SK-N-SH (cell line): ENCODE results near the gene PHACTR3. TPM values are rescaled to one million over a fixed set of nuclear protein-coding genes. Genes with fewer than 3 reads are reported as not detected.

Experiments used
- CTCF ChIA-PET: fragments of 300-600, 350-600 bp; formaldehyde crosslinking; extraction: SDS; loops from one replicate; lab custom pipeline; 2021; lab: Yijun Ruan, JAX
- POLR2A ChIA-PET: fragments of 350-600 bp; sonication (Branson Sonifier 250); formaldehyde crosslinking; extraction: SDS; loops from one replicate; lab custom pipeline; 2020; ENCODE audit warnings: antibody characterized with exemption, inconsistent platforms; lab: Yijun Ruan, JAX
- DNase-seq: peaks from one replicate; pipeline ENCODE4 v3.0.0; 2012
- H2AFZ ChIP-seq: fragments of 200-600 bp; sonication (generic); 2 replicates; pipeline ENCODE4 v1.8.1; 2016; ENCODE audit warnings: antibody characterized with exemption, mild to moderate bottlenecking, low read depth
- H3F3A ChIP-seq: fragments of 200-600 bp; sonication (generic); replicated peaks from 2 replicates; pipeline ENCODE3; 2016; ENCODE audit warnings: antibody characterized with exemption, mild to moderate bottlenecking; ENCODE audit not compliant: insufficient read depth
- H3K27ac ChIP-seq, 2 experiments: fragments of 200-500 bp in 1 of 2; fragments of 200-600 bp in 1 of 2; sonication (Bioruptor generic) in 1 of 2; sonication (generic), shearing (Covaris generic) in 1 of 2; 2 replicates each; pipeline versions ENCODE4 v1.5.1 to v1.6.1; 2014 to 2016; ENCODE audit warnings: low read depth in 2 of 2, inconsistent platforms in 1 of 2, low read length in 1 of 2, mild to moderate bottlenecking in 1 of 2, mixed read lengths in 1 of 2
- H3K27me3 ChIP-seq: fragments of 200-600 bp; sonication (generic), shearing (Covaris generic); 2 replicates; pipeline ENCODE4 v1.6.1; 2016; ENCODE audit warnings: mixed run types; ENCODE audit not compliant: insufficient read depth
- H3K36me3 ChIP-seq, 2 experiments: fragments of 200-500 bp in 1 of 2; fragments of 200-600 bp in 1 of 2; sonication (Bioruptor generic) in 1 of 2; sonication (generic) in 1 of 2; replicated peaks in 1 of 2; 2 replicates each; pipeline versions ENCODE3 to v1.5.1; 2014 to 2016; ENCODE audit warnings: low read length in 1 of 2, mild to moderate bottlenecking in 1 of 2; ENCODE audit not compliant: insufficient read depth in 2 of 2, control insufficient read depth in 1 of 2
- H3K4me1 ChIP-seq, 2 experiments: fragments of 200-500 bp in 1 of 2; fragments of 200-600 bp in 1 of 2; sonication (Bioruptor generic) in 1 of 2; sonication (generic), shearing (Covaris generic) in 1 of 2; 2 replicates each; pipeline versions ENCODE4 v1.5.1 to v1.6.1; 2014 to 2016; ENCODE audit warnings: low read depth in 1 of 2, low read length in 1 of 2, mixed run types in 1 of 2; ENCODE audit not compliant: insufficient read depth in 2 of 2, control insufficient read depth in 1 of 2
- H3K4me2 ChIP-seq: fragments of 200-600 bp; sonication (generic), shearing (Covaris generic); 2 replicates; pipeline ENCODE4 v1.6.1; 2017; ENCODE audit warnings: mixed run types
- H3K4me3 ChIP-seq, 2 experiments: fragments of 200-500 bp in 1 of 2; fragments of 200-600 bp in 1 of 2; sonication (Bioruptor generic) in 1 of 2; sonication (generic), shearing (Covaris generic) in 1 of 2; 2 replicates each; pipeline versions ENCODE4 v1.5.1 to v1.8.1; 2014 to 2016; ENCODE audit warnings: low read depth in 2 of 2, inconsistent platforms in 1 of 2, low read length in 1 of 2, mild to moderate bottlenecking in 1 of 2, mixed read lengths in 1 of 2, moderate library complexity in 1 of 2
- H3K79me2 ChIP-seq: fragments of 200-600 bp; sonication (generic); 2 replicates; pipeline ENCODE4 v1.8.1; 2017; ENCODE audit warnings: mild to moderate bottlenecking; ENCODE audit not compliant: insufficient read depth
- H3K9ac ChIP-seq: fragments of 200-600 bp; sonication (generic); 2 replicates; pipeline ENCODE4 v1.6.1; 2017; ENCODE audit warnings: mixed run types
- H3K9me2 ChIP-seq: fragments of 200-600 bp; sonication (generic); 2 replicates; pipeline ENCODE4 v1.6.1; 2017; ENCODE audit warnings: mixed run types
- H3K9me3 ChIP-seq: fragments of 200-600 bp; sonication (generic); 2 replicates; pipeline ENCODE4 v1.6.1; 2017; ENCODE audit warnings: mixed run types, mild to moderate bottlenecking, moderate library complexity
- H4K20me1 ChIP-seq: fragments of 200-600 bp; sonication (generic); 2 replicates; pipeline ENCODE4 v1.6.1; 2017; ENCODE audit warnings: mild to moderate bottlenecking, mixed run types; ENCODE audit not compliant: insufficient read depth
- ELF1 ChIP-seq: IDR thresholded peaks from 2 replicates; pipeline ENCODE4 v1.4.0; 2012
- EZH2phosphoT487 ChIP-seq: fragments of 200-600 bp; sonication (generic); IDR thresholded peaks from 2 replicates; pipeline ENCODE4 v1.6.1; 2017; ENCODE audit warnings: low read depth, mixed run types, mild to moderate bottlenecking, antibody characterized with exemption, moderate library complexity, borderline replicate concordance
- FOXM1 ChIP-seq: IDR thresholded peaks from 2 replicates; pipeline ENCODE4 v1.4.0; 2012; ENCODE audit warnings: low read depth, mild to moderate bottlenecking
- GATA2 ChIP-seq: sonication (generic); formaldehyde crosslinking; IDR thresholded peaks from 2 replicates; pipeline ENCODE4 v1.5.0; 2020; ENCODE audit warnings: mild to moderate bottlenecking, missing genetic modification reagents
- MXI1 ChIP-seq: IDR thresholded peaks from 2 replicates; pipeline ENCODE4 v1.6.1; 2012; ENCODE audit warnings: mild to moderate bottlenecking, low read depth, low read length, improper control_type of control experiment
- NFIC ChIP-seq: IDR thresholded peaks from 2 replicates; pipeline ENCODE4 v1.4.0; 2012; ENCODE audit warnings: borderline replicate concordance
- POLR2AphosphoS5 ChIP-seq: IDR thresholded peaks from 2 replicates; pipeline ENCODE4 v1.6.1; 2012; ENCODE audit warnings: low read depth, low read length
- RAD21 ChIP-seq: IDR thresholded peaks from 2 replicates; pipeline ENCODE4 v1.6.1; 2012; ENCODE audit warnings: mild to moderate bottlenecking, low read length
- RCOR1 ChIP-seq: fragments of 150-350 bp; IDR thresholded peaks from 2 replicates; pipeline ENCODE4 v1.6.1; 2017; ENCODE audit warnings: antibody characterized with exemption, low read length
- SIN3A ChIP-seq: IDR thresholded peaks from 2 replicates; pipeline ENCODE4 v1.6.1; 2012; ENCODE audit warnings: low read depth, mild to moderate bottlenecking, low read length, moderate library complexity, borderline replicate concordance
- SMC3 ChIP-seq: IDR thresholded peaks from 2 replicates; pipeline ENCODE4 v1.6.1; 2012; ENCODE audit warnings: low read depth, low read length, improper control_type of control experiment
- TCF12 ChIP-seq: IDR thresholded peaks from 2 replicates; pipeline ENCODE4 v1.4.0; 2012
- WGBS: methylation state at CpG from one replicate; pipeline ENCODE4 v1.1.6; 2017; ENCODE audit warnings: low lambda C conversion rate; 5-methylcytosine and 5-hydroxymethylcytosine counted together
- polyA plus RNA-seq, 3 experiments: library from polyadenylated mRNA; depleted of rRNA; stranded (reverse); fragments of >200 nt; gene quantifications; 2 replicates each; pipeline ENCODE4 v1.2.3, GENCODE V29; 2012
- TF ChIP-seq, protein P1 (sequence below): IDR thresholded peaks from 2 replicates; pipeline ENCODE4 v1.6.1; 2012; ENCODE audit warnings: mild to moderate bottlenecking, low read depth, low read length, moderate library complexity
- TF ChIP-seq, protein P2 (sequence below): IDR thresholded peaks from 2 replicates; pipeline ENCODE4 v1.4.0; 2012; ENCODE audit warnings: low read depth
- TF ChIP-seq, protein P3 (sequence below): IDR thresholded peaks from 2 replicates; pipeline ENCODE4 v1.4.0; 2012; ENCODE audit warnings: low read depth, borderline replicate concordance
- TF ChIP-seq, protein P4 (sequence below): fragments of 150-350 bp; IDR thresholded peaks from 2 replicates; pipeline ENCODE4 v1.6.1; 2016; ENCODE audit warnings: mild to moderate bottlenecking, low read depth, low read length
- TF ChIP-seq, protein P5 (sequence below): fragments of 200-600 bp; sonication (generic); IDR thresholded peaks from 2 replicates; pipeline ENCODE4 v1.6.1; 2017; ENCODE audit warnings: antibody characterized with exemption, mild to moderate bottlenecking, moderate library complexity
- TF ChIP-seq, protein P6 (sequence below): IDR thresholded peaks from 2 replicates; pipeline ENCODE4 v1.4.0; 2012; ENCODE audit warnings: low read depth, borderline replicate concordance
- TF ChIP-seq, protein P7 (sequence below): IDR thresholded peaks from 2 replicates; pipeline ENCODE4; 2012

PHACTR3 gene
- polyA plus RNA-seq, 1 of the 3 experiments (the other 2 are of a cell fraction), result 0.10 TPM

DNA sequence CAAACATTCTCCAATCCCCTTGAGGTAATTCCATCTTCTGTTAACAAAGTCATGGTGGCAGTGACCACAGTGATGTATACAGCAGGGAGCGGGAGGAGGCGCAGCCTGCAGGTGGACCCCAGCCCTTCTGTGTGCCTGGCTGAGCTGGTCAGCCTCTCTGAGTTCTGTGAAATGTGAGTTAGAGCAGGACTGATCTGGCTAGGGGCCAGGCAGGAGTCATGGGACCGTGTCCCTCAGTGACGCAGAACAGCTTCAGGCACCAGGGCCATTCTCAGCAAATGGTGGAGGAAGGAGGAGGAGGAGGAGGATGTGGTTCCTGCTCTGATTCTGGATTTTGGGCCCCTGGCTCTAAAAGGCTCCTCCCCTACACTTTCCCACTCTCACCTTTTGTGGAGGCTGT is 6.9 kb downstream of the PHACTR3 start:
- POLR2A ChIA-PET, result no interaction called here
- Histone ChIP-seq H3K4me1 (peaks cover 0 to 8% of the 10 kb centered on the region in 2 experiments; a peak in 1 of 4 replicates), H3K27me3 (peaks cover 5% of the 10 kb centered on the region), H3K4me3 (no peak overlapping the region), H3K9me2 (no peaks in the 10 kb centered on the region), H3K9me3 (no peaks in the 10 kb centered on the region), H3K36me3 (no peaks in the 10 kb centered on the region)
- peak; percentile 54 for DNase-seq
- TF ChIP-seq, protein P1, sequence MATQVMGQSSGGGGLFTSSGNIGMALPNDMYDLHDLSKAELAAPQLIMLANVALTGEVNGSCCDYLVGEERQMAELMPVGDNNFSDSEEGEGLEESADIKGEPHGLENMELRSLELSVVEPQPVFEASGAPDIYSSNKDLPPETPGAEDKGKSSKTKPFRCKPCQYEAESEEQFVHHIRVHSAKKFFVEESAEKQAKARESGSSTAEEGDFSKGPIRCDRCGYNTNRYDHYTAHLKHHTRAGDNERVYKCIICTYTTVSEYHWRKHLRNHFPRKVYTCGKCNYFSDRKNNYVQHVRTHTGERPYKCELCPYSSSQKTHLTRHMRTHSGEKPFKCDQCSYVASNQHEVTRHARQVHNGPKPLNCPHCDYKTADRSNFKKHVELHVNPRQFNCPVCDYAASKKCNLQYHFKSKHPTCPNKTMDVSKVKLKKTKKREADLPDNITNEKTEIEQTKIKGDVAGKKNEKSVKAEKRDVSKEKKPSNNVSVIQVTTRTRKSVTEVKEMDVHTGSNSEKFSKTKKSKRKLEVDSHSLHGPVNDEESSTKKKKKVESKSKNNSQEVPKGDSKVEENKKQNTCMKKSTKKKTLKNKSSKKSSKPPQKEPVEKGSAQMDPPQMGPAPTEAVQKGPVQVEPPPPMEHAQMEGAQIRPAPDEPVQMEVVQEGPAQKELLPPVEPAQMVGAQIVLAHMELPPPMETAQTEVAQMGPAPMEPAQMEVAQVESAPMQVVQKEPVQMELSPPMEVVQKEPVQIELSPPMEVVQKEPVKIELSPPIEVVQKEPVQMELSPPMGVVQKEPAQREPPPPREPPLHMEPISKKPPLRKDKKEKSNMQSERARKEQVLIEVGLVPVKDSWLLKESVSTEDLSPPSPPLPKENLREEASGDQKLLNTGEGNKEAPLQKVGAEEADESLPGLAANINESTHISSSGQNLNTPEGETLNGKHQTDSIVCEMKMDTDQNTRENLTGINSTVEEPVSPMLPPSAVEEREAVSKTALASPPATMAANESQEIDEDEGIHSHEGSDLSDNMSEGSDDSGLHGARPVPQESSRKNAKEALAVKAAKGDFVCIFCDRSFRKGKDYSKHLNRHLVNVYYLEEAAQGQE, result no peak
- TF ChIP-seq, protein P2, sequence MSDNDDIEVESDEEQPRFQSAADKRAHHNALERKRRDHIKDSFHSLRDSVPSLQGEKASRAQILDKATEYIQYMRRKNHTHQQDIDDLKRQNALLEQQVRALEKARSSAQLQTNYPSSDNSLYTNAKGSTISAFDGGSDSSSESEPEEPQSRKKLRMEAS, result no peak
- TF ChIP-seq NFIC (no peak), TCF12 (no peak), RCOR1 (no peak), POLR2AphosphoS5 (no peak), ELF1 (no peak), GATA2 (CRISPR knock-in tag) (no peak), MXI1 (no peak), RAD21 (no peak), FOXM1 (no peak), SMC3 (no peak), SIN3A (no peak), EZH2phosphoT487 (no peak)
- TF ChIP-seq, protein P3, sequence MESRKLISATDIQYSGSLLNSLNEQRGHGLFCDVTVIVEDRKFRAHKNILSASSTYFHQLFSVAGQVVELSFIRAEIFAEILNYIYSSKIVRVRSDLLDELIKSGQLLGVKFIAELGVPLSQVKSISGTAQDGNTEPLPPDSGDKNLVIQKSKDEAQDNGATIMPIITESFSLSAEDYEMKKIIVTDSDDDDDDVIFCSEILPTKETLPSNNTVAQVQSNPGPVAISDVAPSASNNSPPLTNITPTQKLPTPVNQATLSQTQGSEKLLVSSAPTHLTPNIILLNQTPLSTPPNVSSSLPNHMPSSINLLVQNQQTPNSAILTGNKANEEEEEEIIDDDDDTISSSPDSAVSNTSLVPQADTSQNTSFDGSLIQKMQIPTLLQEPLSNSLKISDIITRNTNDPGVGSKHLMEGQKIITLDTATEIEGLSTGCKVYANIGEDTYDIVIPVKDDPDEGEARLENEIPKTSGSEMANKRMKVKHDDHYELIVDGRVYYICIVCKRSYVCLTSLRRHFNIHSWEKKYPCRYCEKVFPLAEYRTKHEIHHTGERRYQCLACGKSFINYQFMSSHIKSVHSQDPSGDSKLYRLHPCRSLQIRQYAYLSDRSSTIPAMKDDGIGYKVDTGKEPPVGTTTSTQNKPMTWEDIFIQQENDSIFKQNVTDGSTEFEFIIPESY, result no peak
- TF ChIP-seq, protein P4, sequence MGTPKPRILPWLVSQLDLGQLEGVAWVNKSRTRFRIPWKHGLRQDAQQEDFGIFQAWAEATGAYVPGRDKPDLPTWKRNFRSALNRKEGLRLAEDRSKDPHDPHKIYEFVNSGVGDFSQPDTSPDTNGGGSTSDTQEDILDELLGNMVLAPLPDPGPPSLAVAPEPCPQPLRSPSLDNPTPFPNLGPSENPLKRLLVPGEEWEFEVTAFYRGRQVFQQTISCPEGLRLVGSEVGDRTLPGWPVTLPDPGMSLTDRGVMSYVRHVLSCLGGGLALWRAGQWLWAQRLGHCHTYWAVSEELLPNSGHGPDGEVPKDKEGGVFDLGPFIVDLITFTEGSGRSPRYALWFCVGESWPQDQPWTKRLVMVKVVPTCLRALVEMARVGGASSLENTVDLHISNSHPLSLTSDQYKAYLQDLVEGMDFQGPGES, result no peak
- TF ChIP-seq, protein P5, sequence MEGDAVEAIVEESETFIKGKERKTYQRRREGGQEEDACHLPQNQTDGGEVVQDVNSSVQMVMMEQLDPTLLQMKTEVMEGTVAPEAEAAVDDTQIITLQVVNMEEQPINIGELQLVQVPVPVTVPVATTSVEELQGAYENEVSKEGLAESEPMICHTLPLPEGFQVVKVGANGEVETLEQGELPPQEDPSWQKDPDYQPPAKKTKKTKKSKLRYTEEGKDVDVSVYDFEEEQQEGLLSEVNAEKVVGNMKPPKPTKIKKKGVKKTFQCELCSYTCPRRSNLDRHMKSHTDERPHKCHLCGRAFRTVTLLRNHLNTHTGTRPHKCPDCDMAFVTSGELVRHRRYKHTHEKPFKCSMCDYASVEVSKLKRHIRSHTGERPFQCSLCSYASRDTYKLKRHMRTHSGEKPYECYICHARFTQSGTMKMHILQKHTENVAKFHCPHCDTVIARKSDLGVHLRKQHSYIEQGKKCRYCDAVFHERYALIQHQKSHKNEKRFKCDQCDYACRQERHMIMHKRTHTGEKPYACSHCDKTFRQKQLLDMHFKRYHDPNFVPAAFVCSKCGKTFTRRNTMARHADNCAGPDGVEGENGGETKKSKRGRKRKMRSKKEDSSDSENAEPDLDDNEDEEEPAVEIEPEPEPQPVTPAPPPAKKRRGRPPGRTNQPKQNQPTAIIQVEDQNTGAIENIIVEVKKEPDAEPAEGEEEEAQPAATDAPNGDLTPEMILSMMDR, result no peak
- TF ChIP-seq, protein P6, sequence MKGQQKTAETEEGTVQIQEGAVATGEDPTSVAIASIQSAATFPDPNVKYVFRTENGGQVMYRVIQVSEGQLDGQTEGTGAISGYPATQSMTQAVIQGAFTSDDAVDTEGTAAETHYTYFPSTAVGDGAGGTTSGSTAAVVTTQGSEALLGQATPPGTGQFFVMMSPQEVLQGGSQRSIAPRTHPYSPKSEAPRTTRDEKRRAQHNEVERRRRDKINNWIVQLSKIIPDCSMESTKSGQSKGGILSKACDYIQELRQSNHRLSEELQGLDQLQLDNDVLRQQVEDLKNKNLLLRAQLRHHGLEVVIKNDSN, result no peak
- TF ChIP-seq, protein P7, sequence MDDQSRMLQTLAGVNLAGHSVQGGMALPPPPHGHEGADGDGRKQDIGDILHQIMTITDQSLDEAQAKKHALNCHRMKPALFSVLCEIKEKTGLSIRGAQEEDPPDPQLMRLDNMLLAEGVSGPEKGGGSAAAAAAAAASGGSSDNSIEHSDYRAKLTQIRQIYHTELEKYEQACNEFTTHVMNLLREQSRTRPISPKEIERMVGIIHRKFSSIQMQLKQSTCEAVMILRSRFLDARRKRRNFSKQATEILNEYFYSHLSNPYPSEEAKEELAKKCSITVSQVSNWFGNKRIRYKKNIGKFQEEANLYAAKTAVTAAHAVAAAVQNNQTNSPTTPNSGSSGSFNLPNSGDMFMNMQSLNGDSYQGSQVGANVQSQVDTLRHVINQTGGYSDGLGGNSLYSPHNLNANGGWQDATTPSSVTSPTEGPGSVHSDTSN, result no peak
- TF ChIP-seq, all 33 proteins: peak for 0
- CTCF ChIA-PET, result interaction anchor here (0.8 to 3.9 kb wide), 2 partner anchors 13 to 40 kb away, joined by 3 to 17 read pairs; no protein-coding TSS in a partner anchor
- Histone ChIP-seq H3K79me2 (no peaks in the 10 kb centered on the region), H4K20me1 (no peaks in the 10 kb centered on the region), H3K9ac (no peak overlapping the region), H3K27ac (no peak overlapping the region), H3K4me2 (no peak overlapping the region), H3F3A (no peaks in the 10 kb centered on the region), H2AFZ (no peak overlapping the region)
- no CpG with 5 or more reads among the region's 4 CpGs for WGBS
